ENCODE data around the gene MREG. TPM values are rescaled to one million over a fixed set of nuclear protein-coding genes. Genes with fewer than 3 reads are reported as not detected.

MREG gene
- polyA plus RNA-seq, 4 donors: 1.9 to 8.7 (median 4.9) TPM

DNA sequence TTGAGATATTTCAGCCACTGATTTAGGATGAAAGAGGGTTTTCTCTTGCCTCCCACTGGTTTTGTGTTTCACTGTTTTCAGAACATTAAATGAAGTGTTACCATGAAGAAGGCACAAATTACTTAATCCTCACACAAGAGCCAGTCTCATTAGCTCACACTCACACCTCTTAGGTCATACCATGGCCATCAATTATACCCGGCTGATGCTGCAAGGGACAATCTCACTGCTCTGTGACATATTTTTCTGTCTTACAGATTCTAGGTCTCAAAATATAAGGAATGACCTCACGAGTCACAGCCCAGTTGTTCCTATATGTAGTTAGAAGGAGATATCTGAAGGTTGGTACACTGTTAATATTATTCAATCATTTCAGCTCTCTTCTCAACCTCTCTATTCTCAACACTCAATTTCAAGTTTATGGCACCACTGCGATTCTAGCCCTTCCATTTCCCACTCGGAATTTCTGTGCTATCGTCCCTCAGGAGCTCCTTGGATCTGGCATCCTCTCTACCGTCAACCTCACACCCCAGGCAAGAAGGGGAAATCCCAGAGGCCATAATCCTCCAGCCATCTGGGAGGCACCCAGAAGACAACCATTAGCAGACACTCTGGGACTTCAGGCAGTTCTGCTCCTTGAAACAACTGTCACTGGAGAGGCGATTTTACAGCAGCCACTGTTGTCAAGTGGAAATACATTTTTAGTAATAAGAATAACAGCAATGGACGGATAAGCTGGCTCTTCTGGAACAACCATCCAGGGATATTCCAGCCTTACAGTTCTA lies 101.9 kb downstream of the MREG start:
- Histone ChIP-seq H3K27ac (ENCODE audit: low read depth in 1 of 3, low read length in 2 of 3) (no peak overlapping the region), H3K27me3 (ENCODE audit: control insufficient read depth in 3 of 3, insufficient read depth in 3 of 3, low read length in 3 of 3) (no peaks in the 10 kb centered on the region), H3K4me3 (ENCODE audit: low read depth in 1 of 3, low read length in 3 of 3) (no peak overlapping the region), H3K36me3 (ENCODE audit: control insufficient read depth in 3 of 3, insufficient read depth in 2 of 3, low read depth in 1 of 3, low read length in 3 of 3) (no peaks in the 10 kb centered on the region), H3K9me3 (ENCODE audit: control insufficient read depth in 2 of 2, insufficient read depth in 1 of 2, low read depth in 1 of 2, low read length in 1 of 2) (no peaks in the 10 kb centered on the region), H3K4me1 (ENCODE audit: control insufficient read depth in 3 of 3, insufficient read depth in 2 of 3, low read depth in 1 of 3, low read length in 2 of 3) (no peaks in the 10 kb centered on the region)
- DNase-seq: no peak
- 82 to 90% (median 87%) methylated on average over 8 of the region's 8 CpGs for WGBS, 3 donors
- no peak for FAIRE-seq

DNA sequence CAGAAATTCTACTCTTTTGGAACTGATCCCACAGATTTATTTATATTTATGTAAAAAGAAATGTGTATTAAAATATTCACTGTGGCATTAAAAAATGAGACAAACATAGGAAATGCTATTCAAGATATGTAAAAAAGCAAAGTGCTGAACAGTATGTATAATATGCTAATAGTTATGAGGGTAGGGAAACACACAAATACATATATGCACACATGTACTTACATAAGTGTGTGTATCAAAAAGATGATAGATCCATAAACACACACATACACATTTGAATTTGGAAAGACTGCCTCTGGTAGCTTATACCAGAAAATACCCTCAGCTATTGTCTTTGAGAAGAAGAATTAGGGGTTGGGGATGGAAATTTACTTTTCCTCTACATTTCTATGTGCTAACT lies 103.2 kb downstream of the MREG start:
- no peak overlapping the region for H3K4me3 ChIP-seq (ENCODE audit: low read depth in 1 of 3, low read length in 3 of 3)
- no peaks in the 10 kb centered on the region for H3K36me3 ChIP-seq (ENCODE audit: control insufficient read depth in 3 of 3, insufficient read depth in 2 of 3, low read depth in 1 of 3, low read length in 3 of 3)
- no peak overlapping the region for H3K27ac ChIP-seq (ENCODE audit: low read depth in 1 of 3, low read length in 2 of 3)
- H3K4me1 ChIP-seq (ENCODE audit: control insufficient read depth in 3 of 3, insufficient read depth in 2 of 3, low read depth in 1 of 3, low read length in 2 of 3): no peaks in the 10 kb centered on the region
- no peaks in the 10 kb centered on the region for H3K27me3 ChIP-seq (ENCODE audit: control insufficient read depth in 3 of 3, insufficient read depth in 3 of 3, low read length in 3 of 3)
- no peak for FAIRE-seq
- no peaks in the 10 kb centered on the region for H3K9me3 ChIP-seq (ENCODE audit: control insufficient read depth in 2 of 2, insufficient read depth in 1 of 2, low read depth in 1 of 2, low read length in 1 of 2)
- no peak for DNase-seq

DNA sequence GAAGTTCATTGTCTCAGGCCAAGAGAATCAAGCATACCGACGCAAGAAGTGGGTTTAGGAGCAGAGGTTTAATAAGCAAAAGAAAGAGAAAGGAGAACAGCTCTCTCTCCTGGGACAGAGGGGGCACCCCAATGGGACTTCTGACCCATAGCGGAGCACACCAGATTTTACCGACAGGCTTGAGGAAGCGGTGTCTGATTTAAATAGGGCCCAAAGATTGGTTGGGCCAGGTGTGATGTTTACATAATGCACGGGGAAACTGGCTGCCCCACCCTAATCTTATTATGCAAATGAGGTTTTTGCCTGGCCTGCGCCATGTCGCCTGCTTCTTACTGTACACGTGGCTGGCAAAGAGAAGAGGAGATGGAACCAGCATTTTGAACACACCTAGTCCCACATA lies 106.2 kb downstream of the MREG start:
- Histone ChIP-seq H3K36me3 (ENCODE audit: control insufficient read depth in 3 of 3, insufficient read depth in 2 of 3, low read depth in 1 of 3, low read length in 3 of 3) (no peaks in the 10 kb centered on the region), H3K27me3 (ENCODE audit: control insufficient read depth in 3 of 3, insufficient read depth in 3 of 3, low read length in 3 of 3) (no peaks in the 10 kb centered on the region), H3K4me1 (ENCODE audit: control insufficient read depth in 3 of 3, insufficient read depth in 2 of 3, low read depth in 1 of 3, low read length in 2 of 3) (no peaks in the 10 kb centered on the region), H3K27ac (ENCODE audit: low read depth in 1 of 3, low read length in 2 of 3) (no peak overlapping the region), H3K4me3 (ENCODE audit: low read depth in 1 of 3, low read length in 3 of 3) (no peak overlapping the region), H3K9me3 (ENCODE audit: control insufficient read depth in 2 of 2, insufficient read depth in 1 of 2, low read depth in 1 of 2, low read length in 1 of 2) (no peaks in the 10 kb centered on the region)
- FAIRE-seq (no peak), DNase-seq (no peak)
- 81 to 83% (median 82%) methylated on average over 9 of the region's 9 CpGs for WGBS, 3 donors

DNA sequence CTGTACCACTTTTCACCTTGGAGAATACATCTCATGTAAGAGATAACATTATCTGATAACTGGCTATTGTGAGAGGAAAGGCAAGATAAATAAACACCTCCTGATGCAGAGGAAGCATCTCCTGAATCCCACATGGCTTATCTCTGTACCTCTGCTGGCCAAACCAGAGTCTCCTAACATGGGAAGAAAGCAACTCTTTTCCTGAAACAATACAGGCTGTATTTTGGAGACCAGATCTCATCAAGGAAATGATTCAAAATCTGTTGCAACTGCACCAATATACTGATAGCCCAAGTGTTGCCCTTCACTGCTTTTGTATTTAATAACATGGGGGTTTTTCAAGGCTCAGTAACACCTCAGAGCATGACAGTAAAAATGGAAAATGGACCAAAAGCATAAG lies 106.9 kb downstream of the MREG start:
- no peak for FAIRE-seq
- no peak overlapping the region for H3K27ac ChIP-seq (ENCODE audit: low read depth in 1 of 3, low read length in 2 of 3)
- H3K36me3 ChIP-seq (ENCODE audit: control insufficient read depth in 3 of 3, insufficient read depth in 2 of 3, low read depth in 1 of 3, low read length in 3 of 3): no peaks in the 10 kb centered on the region
- DNase-seq: no peak
- H3K27me3 ChIP-seq (ENCODE audit: control insufficient read depth in 3 of 3, insufficient read depth in 3 of 3, low read length in 3 of 3): no peaks in the 10 kb centered on the region
- no peaks in the 10 kb centered on the region for H3K4me1 ChIP-seq (ENCODE audit: control insufficient read depth in 3 of 3, insufficient read depth in 2 of 3, low read depth in 1 of 3, low read length in 2 of 3)
- no peaks in the 10 kb centered on the region for H3K9me3 ChIP-seq (ENCODE audit: control insufficient read depth in 2 of 2, insufficient read depth in 1 of 2, low read depth in 1 of 2, low read length in 1 of 2)
- no peak overlapping the region for H3K4me3 ChIP-seq (ENCODE audit: low read depth in 1 of 3, low read length in 3 of 3)

DNA sequence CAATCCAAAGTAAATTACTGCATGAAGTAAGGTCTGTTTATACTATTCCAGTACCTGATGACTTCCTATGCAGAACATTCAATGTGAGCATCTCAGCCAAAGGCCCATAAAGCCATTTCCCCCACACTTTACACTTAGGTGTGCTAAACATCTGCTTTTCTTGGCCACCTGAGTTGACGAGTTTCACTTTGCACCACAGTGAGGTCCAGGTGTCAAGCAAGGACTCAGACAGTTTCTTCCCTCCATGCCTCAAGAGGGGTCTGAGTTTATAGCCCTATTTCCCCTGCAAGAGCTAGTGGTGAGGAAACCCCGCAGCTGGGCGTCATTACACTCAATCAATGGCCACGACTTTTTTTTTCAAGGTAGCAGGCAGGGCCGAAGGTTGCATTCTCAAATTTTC lies 107.7 kb downstream of the MREG start:
- no peak for FAIRE-seq

DNA sequence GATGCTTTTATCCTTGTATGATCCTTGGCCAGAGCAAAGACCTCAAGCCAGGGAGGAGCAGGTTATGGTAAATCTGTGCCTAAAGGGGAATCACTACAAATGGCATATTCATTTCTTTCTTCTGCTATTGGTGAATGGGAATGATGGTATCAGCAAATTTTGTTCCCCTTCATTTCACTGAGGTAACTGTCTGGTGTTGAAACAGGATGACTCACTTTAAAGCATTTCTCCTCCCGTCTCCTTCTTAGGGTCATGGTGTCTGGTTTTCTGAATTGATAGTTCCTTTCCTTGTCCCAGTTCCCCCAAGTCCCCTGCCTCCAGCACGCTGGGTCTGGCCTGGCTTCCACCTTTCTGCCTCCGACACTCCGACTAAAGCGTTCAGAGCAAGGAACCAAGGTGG lies 109.2 kb downstream of the MREG start:
- Histone ChIP-seq H3K27ac (ENCODE audit: low read depth in 1 of 3, low read length in 2 of 3) (no peak overlapping the region), H3K4me3 (ENCODE audit: low read depth in 1 of 3, low read length in 3 of 3) (no peak overlapping the region), H3K9me3 (ENCODE audit: control insufficient read depth in 2 of 2, insufficient read depth in 1 of 2, low read depth in 1 of 2, low read length in 1 of 2) (no peaks in the 10 kb centered on the region), H3K36me3 (ENCODE audit: control insufficient read depth in 3 of 3, insufficient read depth in 2 of 3, low read depth in 1 of 3, low read length in 3 of 3) (no peaks in the 10 kb centered on the region), H3K4me1 (ENCODE audit: control insufficient read depth in 3 of 3, insufficient read depth in 2 of 3, low read depth in 1 of 3, low read length in 2 of 3) (no peaks in the 10 kb centered on the region), H3K27me3 (ENCODE audit: control insufficient read depth in 3 of 3, insufficient read depth in 3 of 3, low read length in 3 of 3) (no peaks in the 10 kb centered on the region)
- DNase-seq (no peak), FAIRE-seq (no peak)
- 69 to 84% (median 76%) methylated on average over 5 of the region's 5 CpGs for WGBS, 3 donors

More for the DNA sequence above, 107.7 kb downstream of the MREG start:
- Histone ChIP-seq H3K27me3 (ENCODE audit: control insufficient read depth in 3 of 3, insufficient read depth in 3 of 3, low read length in 3 of 3) (no peaks in the 10 kb centered on the region), H3K27ac (ENCODE audit: low read depth in 1 of 3, low read length in 2 of 3) (no peak overlapping the region), H3K9me3 (ENCODE audit: control insufficient read depth in 2 of 2, insufficient read depth in 1 of 2, low read depth in 1 of 2, low read length in 1 of 2) (no peaks in the 10 kb centered on the region), H3K36me3 (ENCODE audit: control insufficient read depth in 3 of 3, insufficient read depth in 2 of 3, low read depth in 1 of 3, low read length in 3 of 3) (no peaks in the 10 kb centered on the region), H3K4me1 (ENCODE audit: control insufficient read depth in 3 of 3, insufficient read depth in 2 of 3, low read depth in 1 of 3, low read length in 2 of 3) (no peaks in the 10 kb centered on the region), H3K4me3 (ENCODE audit: low read depth in 1 of 3, low read length in 3 of 3) (no peak overlapping the region)
- no peak for DNase-seq
- WGBS, 3 donors: 55 to 65% (median 57%) methylated on average over 5 of the region's 5 CpGs

DNA sequence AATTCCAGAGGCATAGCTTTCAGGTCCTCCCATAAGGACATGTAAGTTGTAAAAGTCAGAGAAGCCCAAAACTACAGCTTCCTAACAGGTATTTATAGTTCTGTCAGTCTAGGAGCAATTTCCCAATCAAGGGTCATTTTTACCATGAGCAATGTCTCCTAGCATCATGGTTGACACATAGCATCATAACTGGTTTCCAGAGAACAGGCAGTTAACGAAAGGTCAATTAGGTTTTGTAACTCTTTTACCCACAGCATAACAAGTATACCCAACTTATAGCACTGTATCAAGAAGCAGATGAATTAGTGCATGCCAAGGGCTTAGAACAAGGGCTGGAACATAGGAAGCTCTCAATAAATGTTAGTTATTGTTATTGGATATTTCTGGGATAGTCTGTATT lies 110.1 kb downstream of the MREG start:
- Histone ChIP-seq H3K9me3 (ENCODE audit: control insufficient read depth in 2 of 2, insufficient read depth in 1 of 2, low read depth in 1 of 2, low read length in 1 of 2) (no peaks in the 10 kb centered on the region), H3K36me3 (ENCODE audit: control insufficient read depth in 3 of 3, insufficient read depth in 2 of 3, low read depth in 1 of 3, low read length in 3 of 3) (no peaks in the 10 kb centered on the region), H3K4me3 (ENCODE audit: low read depth in 1 of 3, low read length in 3 of 3) (no peak overlapping the region), H3K27me3 (ENCODE audit: control insufficient read depth in 3 of 3, insufficient read depth in 3 of 3, low read length in 3 of 3) (no peaks in the 10 kb centered on the region), H3K4me1 (ENCODE audit: control insufficient read depth in 3 of 3, insufficient read depth in 2 of 3, low read depth in 1 of 3, low read length in 2 of 3) (no peaks in the 10 kb centered on the region), H3K27ac (ENCODE audit: low read depth in 1 of 3, low read length in 2 of 3) (no peak overlapping the region)
- DNase-seq: no peak
- WGBS, 3 donors: 78 to 91% (median 78%) methylated on average over 1 of the region's 1 CpG
- FAIRE-seq: no peak

DNA sequence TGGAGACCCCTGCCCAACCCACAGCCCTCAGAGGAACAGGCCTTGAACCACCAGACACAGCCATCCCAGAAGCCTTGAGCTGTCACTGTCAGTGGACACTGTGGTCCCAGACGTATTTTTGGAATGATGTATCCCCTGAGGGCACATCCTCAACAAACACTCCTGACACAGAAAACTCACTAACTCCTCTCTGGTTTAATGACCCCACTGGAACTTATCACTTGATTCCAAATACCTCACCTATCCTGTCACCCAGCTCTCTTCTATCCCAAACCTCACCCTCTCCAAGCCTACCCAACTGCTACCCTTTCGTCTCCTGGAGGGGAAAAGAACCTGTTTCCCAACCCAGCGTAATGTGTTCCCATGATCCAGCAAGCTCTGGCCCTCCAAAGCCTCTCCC lies 111.6 kb downstream of the MREG start:
- Histone ChIP-seq H3K27ac (ENCODE audit: low read depth in 1 of 3, low read length in 2 of 3) (no peak overlapping the region), H3K9me3 (ENCODE audit: control insufficient read depth in 2 of 2, insufficient read depth in 1 of 2, low read depth in 1 of 2, low read length in 1 of 2) (no peaks in the 10 kb centered on the region), H3K27me3 (ENCODE audit: control insufficient read depth in 3 of 3, insufficient read depth in 3 of 3, low read length in 3 of 3) (no peaks in the 10 kb centered on the region), H3K4me1 (ENCODE audit: control insufficient read depth in 3 of 3, insufficient read depth in 2 of 3, low read depth in 1 of 3, low read length in 2 of 3) (no peaks in the 10 kb centered on the region), H3K4me3 (ENCODE audit: low read depth in 1 of 3, low read length in 3 of 3) (no peak overlapping the region), H3K36me3 (ENCODE audit: control insufficient read depth in 3 of 3, insufficient read depth in 2 of 3, low read depth in 1 of 3, low read length in 3 of 3) (no peaks in the 10 kb centered on the region)
- no peak for DNase-seq
- no peak for FAIRE-seq
- WGBS, 3 donors: 61 to 80% (median 65%) methylated on average over 3 of the region's 3 CpGs

DNA sequence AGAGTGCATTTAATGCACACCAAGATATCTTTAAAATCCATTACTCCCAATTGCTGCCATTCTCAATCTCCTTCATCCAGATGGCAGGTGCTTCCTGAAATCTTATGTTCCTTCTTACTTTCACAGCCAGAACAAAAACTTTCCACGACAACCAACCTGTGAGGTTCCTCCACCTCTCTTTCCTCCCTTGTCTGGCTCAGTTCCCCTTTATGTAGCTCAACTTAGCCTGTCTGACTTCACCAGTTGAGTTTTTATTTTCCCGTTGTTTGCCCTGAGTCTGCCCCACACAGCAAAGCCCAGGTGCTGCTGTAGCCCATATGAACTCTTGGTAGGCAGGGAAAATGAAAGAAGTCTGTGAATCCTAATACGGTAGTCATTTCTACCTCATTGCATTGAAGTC lies 112.5 kb downstream of the MREG start:
- no peaks in the 10 kb centered on the region for H3K27me3 ChIP-seq (ENCODE audit: control insufficient read depth in 3 of 3, insufficient read depth in 3 of 3, low read length in 3 of 3)
- H3K36me3 ChIP-seq (ENCODE audit: control insufficient read depth in 3 of 3, insufficient read depth in 2 of 3, low read depth in 1 of 3, low read length in 3 of 3): no peaks in the 10 kb centered on the region
- no peak for FAIRE-seq
- DNase-seq: no peak
- 52 to 57% (median 56%) methylated on average over 3 of the region's 3 CpGs for WGBS, 3 donors
- no peaks in the 10 kb centered on the region for H3K9me3 ChIP-seq (ENCODE audit: control insufficient read depth in 2 of 2, insufficient read depth in 1 of 2, low read depth in 1 of 2, low read length in 1 of 2)
- no peaks in the 10 kb centered on the region for H3K4me1 ChIP-seq (ENCODE audit: control insufficient read depth in 3 of 3, insufficient read depth in 2 of 3, low read depth in 1 of 3, low read length in 2 of 3)
- H3K27ac ChIP-seq (ENCODE audit: low read depth in 1 of 3, low read length in 2 of 3): no peak overlapping the region
- H3K4me3 ChIP-seq (ENCODE audit: low read depth in 1 of 3, low read length in 3 of 3): no peak overlapping the region

All from small intestine (tissue), 7 donors.